Measurements from ENCODE around the gene SLC25A10.

SLC25A10 gene

GRCh38 chr17:81694810-81695209 lies 17.3 kb upstream of the SLC25A10 start:
- DNase-seq (ENCODE audit: low spot score) = no peak
- Histone ChIP-seq H3K27ac (no peak overlapping the region), H3K4me3 (no peak overlapping the region)
- TF ChIP-seq CTCF (IDR thresholded peaks at IDR 0.05) = no peak

DNA sequence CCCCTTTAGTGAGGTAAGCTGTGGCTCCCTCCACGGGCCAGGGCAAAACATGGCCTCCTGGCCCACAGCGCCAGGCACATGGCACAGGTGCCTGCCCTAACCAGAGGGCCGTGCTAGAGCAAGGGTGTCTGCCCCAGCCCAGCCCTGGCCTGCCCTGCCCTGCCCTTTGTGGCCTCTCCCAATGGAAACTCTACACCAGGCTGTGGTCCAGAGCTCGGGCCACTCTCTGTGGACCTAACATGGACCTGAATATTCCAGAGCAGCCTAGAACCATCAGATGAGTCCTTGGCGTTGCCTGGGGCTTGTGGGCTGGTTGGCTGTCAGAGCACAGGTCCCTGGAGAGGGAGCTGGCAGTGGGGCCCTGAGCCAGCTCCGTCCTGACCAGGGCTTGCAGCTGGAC lies 16.9 kb upstream of the SLC25A10 start:
- DNase-seq (ENCODE audit: low spot score) = no peak
- Histone ChIP-seq H3K4me3 (no peak overlapping the region), H3K27ac (no peak overlapping the region)
- no peak for TF ChIP-seq CTCF (IDR thresholded peaks at IDR 0.05)

DNA sequence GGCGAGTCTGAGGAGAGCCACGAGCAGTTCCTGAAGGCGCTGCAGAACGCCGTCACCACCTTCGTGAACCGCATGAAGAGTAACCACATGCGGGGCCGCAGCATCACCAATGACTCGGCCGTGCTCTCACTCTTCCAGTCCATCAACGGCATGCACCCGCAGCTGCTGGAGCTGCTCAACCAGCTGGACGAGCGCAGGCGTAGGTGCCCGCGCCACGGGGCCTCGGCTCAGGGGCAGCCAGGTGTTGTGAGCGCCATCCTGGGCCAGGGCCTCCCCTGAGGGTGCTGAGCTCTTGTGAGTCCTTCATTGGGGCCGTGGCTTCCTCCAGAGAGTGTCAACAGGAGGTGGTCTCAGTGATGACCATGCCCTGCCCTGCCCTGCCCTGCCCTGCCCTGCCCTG lies 16.3 kb upstream of the SLC25A10 start:
- TF ChIP-seq CTCF (IDR thresholded peaks at IDR 0.05) = no peak
- no peak overlapping the region for H3K4me3 ChIP-seq
- H3K27ac ChIP-seq = no peak overlapping the region
- no peak for DNase-seq (ENCODE audit: low spot score)

DNA sequence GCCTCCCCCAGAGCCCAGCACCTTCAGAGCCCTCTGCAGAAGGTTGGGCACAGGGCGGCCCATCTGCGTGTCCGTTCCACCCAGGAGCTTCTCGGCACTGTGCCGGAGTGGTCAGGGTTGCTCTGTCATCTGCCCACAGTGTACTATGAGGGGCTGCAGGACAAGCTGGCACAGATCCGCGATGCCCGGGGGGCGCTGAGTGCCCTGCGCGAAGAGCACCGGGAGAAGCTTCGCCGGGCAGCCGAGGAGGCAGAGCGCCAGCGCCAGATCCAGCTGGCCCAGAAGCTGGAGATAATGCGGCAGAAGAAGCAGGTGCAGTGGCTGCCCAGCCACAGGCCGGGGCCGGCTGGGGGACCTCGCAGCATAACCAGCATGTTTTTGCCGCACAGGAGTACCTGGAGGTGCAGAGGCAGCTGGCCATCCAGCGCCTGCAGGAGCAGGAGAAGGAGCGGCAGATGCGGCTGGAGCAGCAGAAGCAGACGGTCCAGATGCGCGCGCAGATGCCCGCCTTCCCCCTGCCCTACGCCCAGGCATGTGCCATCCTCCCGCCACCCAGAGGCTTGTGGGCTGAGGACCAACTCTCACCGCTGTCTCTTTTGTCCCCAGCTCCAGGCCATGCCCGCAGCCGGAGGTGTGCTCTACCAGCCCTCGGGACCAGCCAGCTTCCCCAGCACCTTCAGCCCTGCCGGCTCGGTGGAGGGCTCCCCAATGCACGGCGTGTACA lies 15.7 kb upstream of the SLC25A10 start:
- no peak overlapping the region for H3K4me3 ChIP-seq
- DNase-seq (ENCODE audit: low spot score) = no peak
- no peak for TF ChIP-seq CTCF (IDR thresholded peaks at IDR 0.05)
- H3K27ac ChIP-seq = no peak overlapping the region

- TF ChIP-seq CTCF (IDR thresholded peaks at IDR 0.05) = no peak
- no peak overlapping the region for H3K4me3 ChIP-seq
- H3K27ac ChIP-seq = no peak overlapping the region
- DNase-seq (ENCODE audit: low spot score) = no peak
Measured at GRCh38 chr17:81697261-81698044, 14.6 kb upstream of the SLC25A10 start.

DNA sequence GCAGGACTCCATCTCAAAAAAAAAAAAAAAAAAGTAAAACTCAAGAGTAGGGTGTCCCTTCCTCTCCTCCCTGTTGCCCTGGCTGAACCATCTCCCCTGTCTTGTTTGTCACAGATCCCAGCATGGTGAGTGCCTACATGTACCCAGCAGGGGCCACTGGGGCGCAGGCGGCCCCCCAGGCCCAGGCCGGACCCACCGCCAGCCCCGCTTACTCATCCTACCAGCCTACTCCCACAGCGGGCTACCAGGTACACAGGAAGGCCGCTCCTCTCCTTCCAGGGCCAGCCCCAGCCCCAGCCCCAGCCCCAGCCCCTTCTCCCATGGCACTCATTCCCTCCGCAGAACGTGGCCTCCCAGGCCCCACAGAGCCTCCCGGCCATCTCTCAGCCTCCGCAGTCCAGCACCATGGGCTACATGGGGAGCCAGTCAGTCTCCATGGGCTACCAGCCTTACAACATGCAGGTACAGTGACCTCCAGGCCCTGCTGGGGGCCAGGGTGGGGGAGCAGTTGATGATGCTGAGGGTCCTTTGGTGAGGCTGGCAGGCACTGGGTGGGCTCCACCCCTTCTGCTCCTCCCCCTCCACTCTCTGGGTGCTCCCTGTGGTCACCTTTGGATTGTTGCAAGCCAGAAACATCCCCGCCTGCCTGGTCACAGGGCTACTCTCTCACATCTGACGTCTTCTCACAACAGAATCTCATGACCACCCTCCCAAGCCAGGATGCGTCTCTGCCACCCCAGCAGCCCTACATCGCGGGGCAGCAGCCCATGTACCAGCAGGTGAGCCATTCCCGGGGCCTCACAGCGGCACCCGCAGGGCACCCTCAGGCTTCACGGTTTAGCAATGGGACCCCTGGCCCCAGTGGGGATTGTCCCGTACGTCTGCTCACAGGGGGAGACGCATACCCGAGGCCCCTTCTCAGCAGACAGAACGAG lies 11.5 kb upstream of the SLC25A10 start:
- no peak for DNase-seq (ENCODE audit: low spot score)
- Histone ChIP-seq H3K4me3 (no peak overlapping the region), H3K27ac (no peak overlapping the region)
- no peak for TF ChIP-seq CTCF (IDR thresholded peaks at IDR 0.05)
